RKO (cell line): ENCODE data around the gene FRMD5.
"Not testable (repeated sequence)": the region's sequence is repeated elsewhere in the genome, so short reads cannot be mapped to it uniquely, and the experiment has no call there.

Experiments used
- DNase-seq: peaks from one replicate; pipeline ENCODE4 v3.0.0-alpha.2; 2016; ENCODE audit warnings: low spot score

Gene FRMD5

DNA sequence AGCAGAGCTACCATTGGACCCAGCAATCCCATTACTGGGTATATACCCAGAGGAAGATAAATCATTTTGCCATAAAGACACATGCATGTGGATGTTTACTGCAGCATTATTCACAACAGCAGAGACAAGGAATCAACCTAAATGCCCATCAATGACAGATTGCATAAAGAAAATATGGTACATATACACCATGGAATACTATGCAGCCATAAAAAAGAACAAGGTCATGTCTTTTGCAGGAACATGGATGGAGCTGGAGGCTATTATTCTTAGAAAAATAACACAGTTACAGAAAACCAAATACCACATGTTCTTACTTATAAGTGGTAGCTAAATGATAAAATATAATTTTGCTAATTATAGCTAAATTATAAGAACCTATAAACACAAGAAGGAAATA lies 162.3 kb downstream of the FRMD5 start:
- DNase-seq, result not testable (repeated sequence)

DNA sequence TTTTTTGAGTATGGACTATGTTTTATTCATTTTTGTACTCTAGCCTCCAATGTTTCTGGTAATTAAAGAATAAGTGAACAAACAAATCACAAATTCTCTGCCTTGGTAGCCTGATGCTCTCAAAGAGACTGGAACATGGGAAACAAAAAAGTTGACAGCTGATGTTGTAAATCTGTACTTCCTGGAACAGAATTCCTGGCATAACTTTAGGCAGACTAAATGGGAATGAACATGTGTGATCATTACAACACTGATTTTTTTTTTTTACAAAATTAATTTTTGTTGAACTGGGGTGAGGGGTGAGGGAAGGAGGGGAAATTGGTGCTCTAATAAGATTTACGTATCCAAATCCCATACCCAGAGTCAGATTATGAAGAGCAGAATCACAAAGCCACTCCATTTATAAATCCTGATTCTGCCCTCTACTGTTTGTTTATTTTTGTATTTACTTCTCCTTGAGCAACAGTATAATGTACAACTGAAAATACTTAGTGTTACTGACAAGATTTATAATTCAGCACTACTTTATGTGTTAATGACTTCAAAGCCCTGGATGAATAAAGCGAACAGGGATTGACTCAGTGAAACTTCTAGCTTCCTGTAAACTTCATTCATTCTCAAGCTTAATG lies 165.0 kb downstream of the FRMD5 start:
- DNase-seq, result no peak

DNA sequence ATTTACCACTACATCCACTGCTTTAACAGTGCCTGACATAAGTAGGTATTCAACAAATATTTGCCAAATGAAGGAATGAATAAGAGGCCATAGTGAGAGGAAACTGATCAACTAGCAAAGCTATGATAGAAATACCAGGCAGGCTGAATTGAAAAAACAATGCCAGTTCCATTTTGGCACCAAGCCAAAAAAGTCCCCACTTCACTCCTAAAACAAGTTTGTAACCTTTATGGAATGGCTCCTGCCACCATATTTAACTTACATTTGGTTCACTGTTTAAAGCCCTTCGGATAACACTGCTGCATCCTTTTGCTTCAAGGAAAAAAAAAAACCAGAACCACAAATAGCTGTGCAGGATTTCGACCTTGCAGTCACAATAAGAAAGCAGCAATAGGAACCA lies 166.1 kb downstream of the FRMD5 start:
- DNase-seq, result no peak

DNA sequence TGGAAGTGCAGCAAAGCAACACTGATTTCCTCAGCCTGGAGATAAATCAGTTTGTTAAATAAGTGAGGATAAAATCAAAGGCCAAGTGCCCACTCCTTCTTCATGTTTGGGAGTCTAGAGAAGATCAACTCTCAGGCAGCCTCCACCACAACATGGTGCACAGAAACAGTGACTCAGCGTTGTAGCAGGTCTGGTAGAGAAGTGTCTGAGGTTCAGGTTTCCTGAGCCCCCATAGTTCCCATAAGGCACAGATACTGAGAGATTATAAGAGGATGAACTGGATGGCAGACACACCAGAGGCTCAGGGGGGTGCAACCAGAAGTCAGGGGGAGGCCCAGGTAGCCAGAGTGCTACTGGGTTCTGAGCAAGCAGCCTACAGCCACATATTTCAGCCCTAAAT lies 166.7 kb downstream of the FRMD5 start:
- DNase-seq, result no peak

DNA sequence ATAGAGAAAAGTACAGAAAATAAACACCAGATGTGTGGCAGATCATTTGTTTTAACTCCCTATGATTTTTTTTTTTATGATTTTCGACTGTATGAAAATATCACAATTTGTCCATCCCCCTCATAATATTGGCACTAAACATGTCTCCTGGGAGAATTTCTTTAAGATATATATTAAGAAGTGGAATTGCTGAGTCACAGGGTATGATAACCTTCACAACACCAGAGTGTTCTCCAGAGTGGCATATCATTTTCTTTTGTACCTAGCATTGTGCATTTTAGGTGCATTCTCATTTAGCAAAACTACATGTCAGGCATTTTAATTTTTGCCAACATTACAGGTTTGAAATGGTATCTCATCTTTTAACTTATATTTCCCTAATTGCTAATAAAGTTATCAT lies 170.9 kb downstream of the FRMD5 start:
- no peak for DNase-seq

DNA sequence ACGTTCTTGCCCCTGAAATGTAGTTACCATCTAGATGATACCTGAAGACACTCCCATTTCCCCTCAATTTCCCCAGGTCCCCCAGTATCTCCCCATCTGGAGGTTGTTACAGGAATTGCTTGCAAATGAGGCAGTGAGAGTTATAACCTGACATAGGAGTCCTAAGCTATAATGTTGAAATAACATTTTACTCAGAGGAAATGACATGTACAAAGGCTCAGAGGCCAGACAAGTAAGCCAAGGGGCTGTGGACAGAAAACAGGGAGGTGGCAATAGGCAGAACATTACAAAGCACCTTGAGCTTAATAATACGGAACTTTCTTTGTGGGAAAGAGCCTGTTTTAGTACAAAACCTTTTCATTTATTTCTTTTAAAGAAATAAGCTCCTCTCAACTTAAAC lies 171.9 kb downstream of the FRMD5 start:
- DNase-seq, result peak; percentile 22

DNA sequence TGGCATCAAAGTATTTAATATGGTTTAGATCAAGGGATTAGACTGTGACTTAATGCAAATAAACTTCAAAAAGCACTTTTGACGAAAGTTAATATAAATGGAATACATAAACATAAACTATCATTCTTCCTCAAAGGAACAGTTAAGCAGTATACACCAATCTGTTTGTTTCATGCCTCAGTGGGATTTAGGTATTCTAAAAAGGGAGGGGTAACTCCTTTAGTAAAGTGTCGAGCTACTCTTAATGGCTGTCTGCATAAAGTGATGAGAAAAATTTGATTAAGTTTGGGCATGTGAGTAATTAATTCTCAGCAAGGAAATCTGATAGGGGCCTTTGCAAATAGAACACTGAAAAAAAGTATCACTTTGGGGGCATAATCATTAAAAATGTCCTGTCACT lies 176.9 kb downstream of the FRMD5 start:
- DNase-seq, result no peak

DNA sequence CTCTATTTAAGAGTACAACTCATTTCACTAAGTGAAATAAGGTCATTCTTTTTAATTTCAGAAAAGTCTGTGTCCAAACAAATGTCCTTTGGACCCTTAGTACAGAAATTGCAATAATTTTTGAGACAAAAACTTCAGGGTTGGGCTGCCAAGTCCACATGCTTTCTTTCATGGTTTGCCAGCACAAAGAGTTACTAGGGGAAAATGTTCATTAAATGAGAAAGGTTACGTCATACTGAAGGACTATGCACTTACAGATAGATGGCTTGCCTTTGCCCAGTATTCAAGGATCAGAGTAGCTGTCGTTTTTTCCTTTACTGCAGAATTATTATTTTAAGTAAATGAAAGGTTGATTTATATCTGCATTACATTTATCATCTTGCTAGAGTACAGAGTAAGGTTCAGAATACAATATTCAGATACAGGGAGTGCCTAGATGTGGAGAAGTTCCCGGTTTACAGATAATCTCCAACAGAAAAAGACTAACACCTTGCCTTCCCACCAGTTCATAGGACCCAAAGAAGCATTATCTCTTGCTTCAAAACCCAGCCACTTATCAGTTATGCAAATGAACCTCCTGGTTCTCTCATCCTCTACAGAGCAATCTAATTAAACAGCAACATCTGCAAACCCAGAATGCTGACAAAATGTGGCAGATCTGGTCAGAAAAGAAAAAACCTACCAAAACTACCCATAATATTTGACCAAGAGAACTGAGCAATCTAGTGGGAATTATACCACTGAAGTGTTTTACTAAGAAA lies 179.3 kb downstream of the FRMD5 start:
- no peak for DNase-seq

DNA sequence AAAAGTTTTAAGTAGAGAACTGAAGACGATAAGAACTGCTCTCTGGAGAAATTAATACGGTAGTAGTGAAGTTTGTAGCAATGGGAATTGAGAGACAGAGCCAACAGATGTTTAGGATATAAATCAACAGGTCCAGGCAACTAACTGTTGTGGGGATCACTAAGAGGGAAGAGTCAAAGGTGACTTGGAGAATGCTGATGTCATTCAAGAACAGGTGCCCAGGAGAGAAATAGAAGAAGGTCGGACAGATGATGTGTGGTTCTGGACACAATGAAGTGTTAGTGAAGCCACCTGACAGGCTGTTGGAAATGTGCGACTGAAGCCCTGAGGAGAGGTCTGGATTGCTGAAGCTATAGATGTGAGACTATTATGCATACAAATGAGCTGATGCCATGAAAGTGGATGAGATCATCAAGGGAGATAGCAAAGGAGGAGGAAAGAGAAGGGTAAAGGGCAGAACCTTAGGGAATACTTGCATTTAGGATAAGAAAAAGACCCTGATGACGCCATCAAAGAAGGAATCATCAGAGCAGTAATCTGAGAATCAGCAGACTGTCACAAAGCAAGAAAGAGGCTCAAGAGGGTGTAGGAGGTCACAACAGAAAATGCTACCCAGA lies 183.7 kb downstream of the FRMD5 start:
- no peak for DNase-seq

DNA sequence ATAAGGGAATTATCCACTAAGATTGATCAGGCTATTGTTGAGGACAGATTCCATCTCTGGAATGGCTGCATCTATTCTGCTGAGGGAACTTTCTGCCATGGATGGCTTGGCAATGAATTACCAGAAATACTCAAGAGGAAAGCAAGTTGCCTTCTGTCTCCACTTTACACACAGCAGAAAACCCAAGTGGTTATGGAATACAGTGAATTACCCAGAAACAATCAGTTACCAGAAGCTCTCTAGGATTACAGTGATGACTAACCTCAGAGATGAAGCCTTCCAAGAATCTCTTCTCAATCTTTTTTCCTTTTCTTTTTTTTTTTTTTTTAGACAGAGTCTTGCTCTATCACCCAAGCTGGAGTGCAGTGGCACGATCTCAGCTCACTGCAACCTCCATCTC lies 185.0 kb downstream of the FRMD5 start:
- no peak for DNase-seq

DNA sequence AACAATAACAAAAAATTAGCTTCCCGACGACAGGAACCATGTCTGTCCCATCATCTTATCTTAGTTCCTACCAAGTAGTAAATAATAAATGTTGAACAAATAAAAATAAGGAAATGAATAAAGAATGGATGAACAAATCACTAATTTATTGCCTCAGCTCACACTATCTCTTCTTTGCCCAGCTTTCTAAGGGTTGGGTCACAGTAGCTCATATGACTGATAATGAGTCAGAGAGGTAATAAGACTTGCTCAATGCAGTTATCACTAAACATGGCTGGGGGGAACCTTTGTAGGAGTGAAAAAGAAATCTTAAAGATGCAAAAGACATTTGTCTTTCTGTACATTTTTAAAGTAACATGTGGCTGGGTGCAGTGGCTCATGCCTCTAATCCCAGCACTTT lies 186.0 kb downstream of the FRMD5 start:
- peak; percentile 58 for DNase-seq

DNA sequence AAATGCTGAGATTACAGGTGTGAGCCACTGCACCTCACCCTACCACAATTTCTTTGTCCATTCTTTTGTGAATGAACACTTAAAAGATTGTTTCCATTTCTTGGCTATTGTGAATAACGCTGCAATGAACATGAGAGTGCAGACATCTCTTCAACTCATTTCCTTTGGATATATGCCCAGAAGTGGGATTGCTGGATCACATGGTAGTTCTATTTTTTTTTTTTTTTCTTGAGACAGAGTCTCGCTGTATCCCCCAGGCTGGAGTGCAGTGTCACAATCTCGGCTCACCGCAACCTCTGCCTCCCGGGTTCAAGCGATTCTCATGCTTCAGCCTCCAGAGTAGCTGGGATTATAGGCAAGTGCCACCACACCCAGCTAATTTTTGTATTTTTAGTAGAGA lies 194.8 kb downstream of the FRMD5 start:
- DNase-seq, result not testable (repeated sequence)

DNA sequence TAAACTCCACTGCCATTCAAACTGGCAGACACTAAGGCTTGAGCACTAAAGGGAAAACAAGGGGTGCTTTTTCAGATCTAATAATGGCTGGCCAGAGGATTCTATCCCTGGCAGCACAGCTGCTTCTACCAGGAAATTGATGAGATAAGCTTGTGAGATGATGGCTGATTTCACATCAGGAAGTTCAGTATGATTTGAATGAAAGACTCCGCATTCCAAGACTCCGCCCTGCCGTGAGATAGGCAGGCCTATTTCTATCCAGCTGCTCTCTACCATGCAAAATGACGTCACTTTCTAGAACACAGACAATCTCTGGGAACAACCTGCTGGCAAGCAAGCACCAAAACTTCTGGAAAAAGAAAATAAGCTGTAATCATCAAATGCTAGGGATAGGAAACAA lies 196.5 kb downstream of the FRMD5 start:
- no peak for DNase-seq

DNA sequence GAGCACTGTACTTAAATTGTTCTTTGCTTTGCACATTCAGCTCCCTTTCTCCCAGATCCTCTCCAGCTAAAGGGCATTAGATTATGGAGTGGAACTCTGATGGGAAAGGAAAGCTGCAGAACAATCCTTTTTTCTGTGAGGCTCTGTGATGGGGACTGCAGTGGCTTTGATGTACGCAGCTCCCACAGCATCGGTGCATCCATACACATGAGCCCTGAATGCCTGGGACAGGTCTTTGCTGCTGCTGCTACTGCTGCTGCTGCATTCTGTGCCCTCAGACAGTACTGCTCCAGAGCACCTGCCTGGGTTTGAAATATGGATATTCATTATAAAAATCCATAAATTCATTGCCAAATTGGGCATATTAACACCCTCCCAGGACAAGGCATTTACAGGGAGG lies 203.9 kb downstream of the FRMD5 start:
- DNase-seq, result no peak

DNA sequence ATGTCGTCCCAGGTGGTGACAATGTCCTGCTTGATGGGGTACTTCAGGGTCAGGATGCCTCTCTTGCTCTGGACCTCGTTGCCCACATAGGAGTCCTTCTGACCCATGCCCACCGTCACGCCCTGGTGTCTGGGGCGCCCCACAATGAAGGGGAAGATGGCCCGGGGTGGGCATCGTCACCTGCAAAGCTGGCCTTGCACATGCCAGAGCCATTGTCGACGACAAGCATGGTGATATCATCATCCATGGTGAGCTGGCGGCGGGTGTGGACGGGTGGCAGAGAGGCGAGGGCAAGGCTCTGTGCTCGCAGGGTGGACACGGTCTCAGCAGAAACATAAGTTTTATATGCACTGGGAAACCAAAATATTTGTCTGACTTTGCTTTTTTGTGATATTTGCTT lies 205.1 kb downstream of the FRMD5 start:
- no peak for DNase-seq

DNA sequence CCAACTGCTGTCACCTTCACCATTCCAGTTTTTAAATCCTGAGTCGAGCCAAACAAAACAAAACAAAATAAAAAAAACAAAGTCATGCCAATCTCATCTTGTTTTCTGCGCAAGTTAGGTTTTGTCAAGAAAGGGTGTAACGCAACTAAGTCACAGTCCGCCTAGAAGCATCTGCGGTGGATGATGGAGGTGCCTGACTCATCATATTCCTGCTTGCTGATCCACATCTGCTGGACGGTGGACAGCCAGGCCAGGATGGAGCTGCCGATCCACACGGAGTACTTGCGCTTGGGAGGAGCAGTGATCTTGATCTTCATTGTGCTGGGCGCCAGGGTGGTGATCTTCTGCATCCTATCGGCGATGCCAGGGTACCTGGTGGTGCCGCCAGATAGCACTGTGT lies 206.2 kb downstream of the FRMD5 start:
- DNase-seq, result no peak

DNA sequence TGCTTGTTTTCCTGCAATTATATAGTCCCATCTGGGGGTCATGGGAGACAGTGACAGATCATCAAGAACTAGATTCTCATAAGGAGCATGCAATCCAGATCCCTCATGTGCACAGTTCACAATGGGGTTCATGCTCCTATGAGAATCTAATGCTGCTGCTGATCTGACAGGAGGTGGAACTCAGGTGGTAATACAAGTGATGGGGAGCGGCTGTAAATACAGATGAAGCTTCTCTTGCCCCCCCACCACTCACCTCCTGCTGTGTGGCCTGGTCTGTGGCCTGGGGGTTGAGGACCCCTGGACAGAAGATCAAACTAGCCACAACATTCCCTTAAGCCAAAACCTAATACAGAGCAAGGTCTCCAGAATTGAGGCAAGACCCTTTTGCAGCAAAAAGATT lies 207.1 kb downstream of the FRMD5 start:
- no peak for DNase-seq

DNA sequence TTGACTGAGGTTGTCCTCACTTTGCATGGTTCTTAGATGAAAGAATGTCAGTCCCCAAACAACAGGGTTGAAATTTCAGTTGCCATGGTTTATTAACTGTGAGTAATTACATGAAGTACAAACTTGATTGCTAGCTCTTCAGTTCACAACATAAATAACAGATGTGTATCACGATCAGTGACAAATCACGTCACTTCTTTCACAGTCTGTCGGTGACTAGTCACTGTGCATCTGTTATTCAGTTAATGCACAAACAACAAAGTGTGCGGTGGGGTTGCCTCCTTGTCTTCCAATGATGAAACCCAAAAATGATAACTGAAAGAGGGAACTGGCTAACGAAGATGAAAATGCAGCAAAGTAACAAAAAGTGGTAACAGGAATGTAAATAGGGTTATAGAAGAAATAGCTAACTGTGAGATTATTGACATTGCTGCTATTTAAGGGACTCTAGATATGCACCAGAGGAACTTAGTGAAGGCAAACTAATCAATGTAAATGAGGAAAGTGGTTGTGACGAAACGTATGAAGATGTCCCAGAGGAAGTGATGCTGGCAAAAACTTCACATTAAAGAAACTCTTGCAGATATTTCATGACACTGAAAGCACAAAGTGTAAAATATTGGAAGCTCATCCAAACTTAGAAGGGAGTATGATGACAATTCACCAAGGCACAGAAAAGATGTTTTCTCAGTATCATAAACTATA lies 208.9 kb downstream of the FRMD5 start:
- DNase-seq, result no peak

DNA sequence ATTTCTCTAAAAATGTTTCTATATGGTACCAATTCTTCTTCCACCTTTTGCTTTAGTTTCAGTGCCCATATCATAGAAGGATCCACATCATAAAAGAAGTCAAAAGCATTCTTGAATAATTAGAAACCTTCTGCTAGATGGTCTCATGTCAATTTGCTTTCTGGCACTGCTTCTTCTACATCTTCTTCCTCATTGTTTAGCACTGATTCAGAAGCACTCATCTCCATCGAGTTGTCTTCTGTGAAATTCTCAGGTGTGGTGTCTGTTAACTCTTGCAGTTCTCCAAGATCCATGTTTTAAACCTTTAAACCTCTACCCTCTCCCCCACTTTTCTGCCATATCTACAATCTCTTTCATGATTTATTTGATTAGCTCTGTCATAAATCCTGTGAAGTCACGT lies 213.5 kb downstream of the FRMD5 start:
- no peak for DNase-seq

DNA sequence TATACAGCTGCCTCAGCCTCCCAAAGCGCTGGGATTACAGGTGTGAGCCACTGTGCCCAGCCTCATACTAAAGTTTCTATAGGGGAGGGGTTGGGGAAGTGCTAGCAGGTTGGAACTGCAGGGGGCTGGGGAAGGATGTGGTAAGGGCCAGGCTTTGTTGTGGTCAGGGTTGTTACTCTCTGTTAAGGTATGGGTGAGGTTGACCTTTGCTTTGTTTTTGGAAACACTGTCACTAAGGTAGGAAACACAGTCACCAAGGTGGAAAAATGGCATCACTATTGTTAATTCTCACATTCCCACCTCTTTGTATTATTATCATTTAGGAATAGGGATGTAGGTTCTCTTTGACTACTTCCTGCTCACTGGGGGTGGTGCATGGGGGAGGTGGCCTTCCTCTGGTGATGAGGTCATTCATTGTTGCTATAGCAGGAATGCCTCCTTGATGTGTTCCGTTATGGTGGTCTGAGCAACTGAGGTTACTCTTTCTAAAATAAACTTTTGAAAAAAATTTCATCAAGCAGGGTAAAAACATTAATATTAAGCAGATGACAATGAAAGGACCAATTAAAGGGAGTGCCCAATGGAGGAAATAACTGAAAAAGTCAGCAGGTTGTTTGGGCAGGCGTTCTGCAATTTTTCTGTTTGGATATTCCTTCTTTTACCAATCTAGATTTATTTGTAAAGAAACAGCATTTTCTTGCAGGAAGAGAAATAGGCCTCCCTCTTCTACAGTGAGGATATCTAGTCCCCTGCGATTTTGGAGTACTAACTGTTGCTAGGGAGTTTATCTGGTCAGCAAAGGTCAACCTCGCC lies 217.8 kb downstream of the FRMD5 start:
- no peak for DNase-seq

DNA sequence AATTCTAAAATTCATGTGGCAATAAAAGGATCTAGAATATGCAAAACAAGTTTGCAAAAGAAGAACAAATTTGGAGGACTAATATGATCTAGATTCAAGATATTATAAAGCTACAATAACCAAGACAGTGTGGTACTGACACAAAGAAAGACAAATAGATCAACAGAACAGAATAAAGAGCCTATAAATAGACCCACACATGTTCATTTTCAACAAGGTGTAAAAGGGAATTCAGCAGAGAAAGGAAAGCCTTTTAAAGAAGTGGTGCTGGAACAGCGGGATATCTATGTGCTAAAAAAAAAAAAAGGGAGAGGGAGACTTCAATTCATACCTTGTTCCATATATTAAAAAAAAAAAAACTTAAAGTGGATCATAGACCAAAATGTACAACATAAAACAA lies 219.3 kb downstream of the FRMD5 start:
- no peak for DNase-seq

DNA sequence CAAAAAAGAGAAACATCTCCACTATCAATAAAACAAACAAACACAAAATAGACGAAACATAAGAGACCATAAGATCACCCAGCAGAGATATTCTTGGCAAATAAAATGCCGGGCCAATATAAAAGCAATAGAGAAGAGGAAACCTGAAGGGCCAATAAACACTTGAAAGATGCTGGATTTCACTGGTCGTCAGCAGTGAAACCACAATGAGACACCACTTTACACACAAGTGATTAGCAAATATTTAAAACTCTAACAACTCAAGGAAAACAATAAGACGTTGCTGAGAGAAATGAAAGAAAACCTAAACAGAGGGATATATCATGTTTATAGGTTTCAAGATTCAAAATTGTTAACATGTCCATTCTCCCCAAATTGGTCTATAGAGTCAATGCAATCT lies 219.7 kb downstream of the FRMD5 start:
- DNase-seq, result no peak
